H1 (cell line): Measurements from ENCODE around the gene VSIG10. TPM values are rescaled to one million over a fixed set of nuclear protein-coding genes. Genes with fewer than 3 reads are reported as not detected.
A peak's percentile ranks its signal among the peaks of the same experiment; 100 is the strongest.

ENCODE experiments used
- CTCF ChIA-PET: fragments of 300-600 bp; sonication (Branson Sonifier 250); formaldehyde crosslinking; loops from one replicate; lab custom pipeline; 2021; ENCODE audit not compliant: partially characterized antibody; lab: Charles Lee
- POLR2A ChIA-PET: fragments of 300-600 bp; sonication (Branson Sonifier 250); formaldehyde crosslinking; loops from one replicate; lab custom pipeline; 2021; ENCODE audit warnings: inconsistent platforms; ENCODE audit not compliant: partially characterized antibody; lab: Charles Lee
- DNase-seq, 2 experiments: peaks; one replicate each; pipeline versions ENCODE4 v3.0.0 to v3.0.0-alpha.2; 2010 to 2022; ENCODE audit warnings: low spot score in 2 of 2, low read depth in 1 of 2, mixed read lengths in 1 of 2
- FAIRE-seq: peaks from 2 replicates; lab custom pipeline; 2011; peaks lifted over from hg19 to GRCh38; lab: Jason Lieb, UNC
- H2AFZ ChIP-seq: 2 replicates; pipeline ENCODE4 v1.8.1; 2012; ENCODE audit warnings: low read length, inconsistent platforms
- H2AK5ac ChIP-seq: 2 replicates; pipeline ENCODE4 v1.6.1; 2013; ENCODE audit warnings: low read depth, low read length
- H2BK120ac ChIP-seq: replicated peaks from 2 replicates; pipeline ENCODE3; 2013; ENCODE audit warnings: low read depth, low read length, inconsistent platforms
- H2BK12ac ChIP-seq: 2 replicates; pipeline ENCODE4 v1.6.1; 2013; ENCODE audit warnings: low read depth, low read length
- H2BK15ac ChIP-seq: 2 replicates; pipeline ENCODE4 v1.6.1; 2013; ENCODE audit warnings: low read length
- H2BK20ac ChIP-seq: 2 replicates; pipeline ENCODE4 v1.6.1; 2013; ENCODE audit warnings: low read length
- H2BK5ac ChIP-seq: 2 replicates; pipeline ENCODE4 v1.6.1; 2013; ENCODE audit warnings: low read depth, low read length
- H3K14ac ChIP-seq: 2 replicates; pipeline ENCODE4 v1.6.1; 2013; ENCODE audit warnings: inconsistent platforms; ENCODE audit not compliant: insufficient read length
- H3K18ac ChIP-seq: 2 replicates; pipeline ENCODE4 v1.6.1; 2013; ENCODE audit warnings: low read length; ENCODE audit errors: extremely low read depth
- H3K23ac ChIP-seq: 2 replicates; pipeline ENCODE4 v1.6.1; 2013; ENCODE audit warnings: inconsistent platforms; ENCODE audit not compliant: insufficient read length
- H3K23me2 ChIP-seq: 2 replicates; pipeline ENCODE4 v1.6.1; 2013; ENCODE audit warnings: low read depth, low read length
- H3K27ac ChIP-seq: 2 replicates; pipeline ENCODE4 v1.6.1; 2011; ENCODE audit warnings: low read depth, low read length, inconsistent platforms
- H3K27me3 ChIP-seq, 4 experiments: replicated peaks in 1 of 4; 1 replicate in 1 of 4; 2 replicates in 3 of 4; pipeline versions ENCODE4 v1.6.1 to v1.8.1; 2011 to 2013; ENCODE audit warnings: low read length in 3 of 4, mild to moderate bottlenecking in 3 of 4, inconsistent platforms in 2 of 4, mixed read lengths in 2 of 4, moderate library complexity in 1 of 4; ENCODE audit not compliant: control insufficient read depth in 3 of 4, insufficient read depth in 3 of 4; ENCODE audit errors: extremely low read depth in 1 of 4
- H3K36me3 ChIP-seq, 4 experiments: 2 replicates each; pipeline versions ENCODE4 v1.6.1 to v1.8.1; 2011 to 2013; ENCODE audit warnings: mild to moderate bottlenecking in 4 of 4, low read length in 3 of 4, moderate library complexity in 2 of 4, control low read depth in 1 of 4, inconsistent platforms in 1 of 4; ENCODE audit not compliant: insufficient read depth in 4 of 4, control insufficient read depth in 2 of 4
- H3K4ac ChIP-seq: replicated peaks from 2 replicates; pipeline ENCODE3; 2013; ENCODE audit warnings: low read length, low read depth, mixed read lengths, inconsistent platforms; ENCODE audit not compliant: insufficient read length
- H3K4me1 ChIP-seq, 4 experiments: replicated peaks in 1 of 4; 1 replicate in 1 of 4; 2 replicates in 3 of 4; pipeline versions ENCODE4 v1.6.1 to v1.8.1; 2011 to 2013; ENCODE audit warnings: low read length in 3 of 4, inconsistent platforms in 2 of 4, mixed read lengths in 1 of 4; ENCODE audit not compliant: insufficient read depth in 4 of 4, control insufficient read depth in 3 of 4
- H3K4me2 ChIP-seq, 2 experiments: 2 replicates each; pipeline versions ENCODE4 v1.6.1 to v1.8.1; 2011 to 2013; ENCODE audit warnings: low read depth in 2 of 2, low read length in 2 of 2, control low read depth in 1 of 2, inconsistent platforms in 1 of 2, mild to moderate bottlenecking in 1 of 2; ENCODE audit not compliant: insufficient read depth in 1 of 2
- H3K4me3 ChIP-seq, 4 experiments: fragments of 200-600, 300-600 bp in 1 of 4; sonication (generic), shearing (Covaris generic), sonication (Bioruptor Twin) in 1 of 4; 2 replicates each; pipeline versions ENCODE4 v1.5.1 to v1.8.1; 2011 to 2016; ENCODE audit warnings: low read length in 4 of 4, low read depth in 3 of 4, control low read depth in 2 of 4, inconsistent platforms in 2 of 4, mild to moderate bottlenecking in 2 of 4, mixed read lengths in 1 of 4, moderate library complexity in 1 of 4; ENCODE audit not compliant: insufficient read depth in 2 of 4; ENCODE audit errors: extremely low read depth in 1 of 4
- H3K56ac ChIP-seq: replicated peaks from 2 replicates; pipeline ENCODE3; 2013; ENCODE audit warnings: low read depth, mild to moderate bottlenecking, mixed read lengths, low read length, inconsistent platforms; ENCODE audit not compliant: insufficient read length
- H3K79me1 ChIP-seq: 2 replicates; pipeline ENCODE4 v1.6.1; 2013; ENCODE audit warnings: low read depth, low read length, control low read depth
- H3K79me2 ChIP-seq, 2 experiments: 2 replicates each; pipeline versions ENCODE4 v1.6.1 to v1.8.1; 2012 to 2013; ENCODE audit warnings: low read length in 2 of 2, mild to moderate bottlenecking in 2 of 2, inconsistent platforms in 1 of 2; ENCODE audit not compliant: insufficient read depth in 2 of 2, control insufficient read depth in 1 of 2
- H3K9ac ChIP-seq, 4 experiments: replicated peaks in 1 of 4; 1 replicate in 1 of 4; 2 replicates in 3 of 4; pipeline versions ENCODE4 v1.6.1 to v1.8.1; 2011 to 2013; ENCODE audit warnings: low read depth in 3 of 4, low read length in 3 of 4, control low read depth in 2 of 4, mild to moderate bottlenecking in 2 of 4, moderate library complexity in 2 of 4, inconsistent platforms in 1 of 4; ENCODE audit errors: extremely low read depth in 1 of 4
- H3K9me3 ChIP-seq, 2 experiments: 2 replicates each; pipeline versions ENCODE4 v1.6.1 to v1.8.1; 2012 to 2013; ENCODE audit warnings: mild to moderate bottlenecking in 2 of 2, moderate library complexity in 2 of 2, control low read depth in 1 of 2, inconsistent platforms in 1 of 2, low read depth in 1 of 2, low read length in 1 of 2, mixed read lengths in 1 of 2; ENCODE audit not compliant: insufficient read depth in 2 of 2
- H4K20me1 ChIP-seq, 2 experiments: replicated peaks in 1 of 2; 2 replicates each; pipeline versions ENCODE3 to v1.8.1; 2011 to 2013; ENCODE audit warnings: inconsistent platforms in 2 of 2, low read length in 2 of 2, mild to moderate bottlenecking in 1 of 2; ENCODE audit not compliant: insufficient read depth in 2 of 2, control insufficient read depth in 1 of 2
- H4K5ac ChIP-seq: 2 replicates; pipeline ENCODE4 v1.6.1; 2013; ENCODE audit warnings: low read length, low read depth, mixed read lengths, inconsistent platforms; ENCODE audit not compliant: insufficient read length
- H4K8ac ChIP-seq: 2 replicates; pipeline ENCODE4 v1.8.0; 2013; ENCODE audit warnings: mild to moderate bottlenecking, moderate library complexity, low read length, inconsistent platforms; ENCODE audit not compliant: insufficient read depth; ENCODE audit errors: extremely low read depth
- H4K91ac ChIP-seq: replicated peaks from 2 replicates; pipeline ENCODE3; 2013; ENCODE audit warnings: low read length, mixed read lengths, inconsistent platforms; ENCODE audit not compliant: insufficient read length
- CTBP2 ChIP-seq: IDR thresholded peaks from 2 replicates; pipeline ENCODE4 v1.7.0; 2011; ENCODE audit warnings: borderline replicate concordance, mild to moderate bottlenecking, moderate library complexity, mixed read lengths, low read length; ENCODE audit not compliant: insufficient read depth, insufficient read length
- KDM1A ChIP-seq: fragments of 200-600, 300-600 bp; sonication (generic); IDR thresholded peaks from 2 replicates; pipeline ENCODE4 v1.7.1; 2016; ENCODE audit warnings: mild to moderate bottlenecking, low read length, borderline replicate concordance
- SAP30 ChIP-seq: fragments of 300-600 bp; sonication (generic); IDR thresholded peaks from 2 replicates; pipeline ENCODE4 v1.7.1; 2012; ENCODE audit warnings: low read length, moderate library complexity, mild to moderate bottlenecking, inconsistent platforms; ENCODE audit not compliant: insufficient read depth, insufficient replicate concordance
- WGBS, 2 experiments: shearing (Covaris generic) in 1 of 2; methylation state at CpG; one replicate each; pipeline versions ENCODE4 v1.1.6 to v1.1.7; 2013 to 2015; ENCODE audit warnings: low lambda C conversion rate in 2 of 2, mixed read lengths in 2 of 2, inconsistent platforms in 1 of 2, low coverage in 1 of 2, missing lambda C conversion rate in 1 of 2; ENCODE audit not compliant: insufficient replicate concordance in 2 of 2, insufficient coverage in 1 of 2, insufficient read length in 1 of 2; ENCODE audit errors: extremely low coverage in 1 of 2, missing lambda C conversion rate in 1 of 2; 5-methylcytosine and 5-hydroxymethylcytosine counted together
- polyA plus RNA-seq, 7 experiments: library from polyadenylated mRNA; depleted of rRNA in 3 of 7; stranded (reverse) in 5 of 7; unstranded in 2 of 7; fragments of >200 nt in 5 of 7; fragments of 200-250 nt in 2 of 7; gene quantifications; 1 replicate in 5 of 7; 2 replicates in 1 of 7; 4 replicates in 1 of 7; pipeline versions ENCODE4 v1.2.1 to v1.2.3, GENCODE V29; 2011 to 2013; ENCODE audit warnings: missing spikeins in 2 of 7, mixed read lengths in 2 of 7
- total RNA-seq: library from RNA; stranded (reverse); fragmentation: NEBNext Ultra II Directional; extraction: Animal tissue kit (Norgen Biotek cat#: 25700); gene quantifications from 2 replicates; pipeline ENCODE4 v1.2.1, GENCODE V29; 2021

VSIG10 gene
- total and polyA plus RNA-seq, 2 of the 8 experiments (the other 6 are each of a cell fraction or from before 2014, with no cell fraction given): 34.4 to 93.6 TPM

DNA sequence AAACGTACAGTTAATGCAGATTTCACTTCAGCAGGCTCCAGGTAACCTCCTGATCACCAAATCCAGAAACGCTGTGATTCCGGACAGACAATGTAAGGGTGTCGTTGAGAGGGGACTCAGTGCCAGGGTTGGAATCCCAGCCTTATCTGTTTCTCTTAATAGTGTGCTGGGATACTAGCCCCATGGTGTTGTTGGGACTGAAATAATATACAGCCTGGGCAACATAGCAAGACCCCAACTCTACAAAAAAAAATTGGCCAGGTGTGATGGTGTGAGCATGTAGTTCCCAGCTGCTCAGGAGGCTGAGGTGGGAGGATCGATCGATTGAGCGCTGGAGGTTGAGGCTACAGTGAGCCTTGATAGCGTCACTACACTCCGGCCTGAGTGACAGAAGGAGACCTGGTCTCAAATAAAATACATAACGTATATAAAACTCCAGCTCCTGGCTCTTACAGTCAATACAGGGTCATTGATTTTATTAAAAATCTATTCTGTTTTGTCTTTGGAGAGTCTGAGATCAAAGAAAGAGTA lies 33.4 kb upstream of the VSIG10 start:
- Histone ChIP-seq H3K4ac (peak overlapping the region; percentile 2), H3K36me3 (peaks cover 13 to 48% (median 29%) of the 10 kb centered on the region in 4 experiments; a peak in 7 of 8 replicates), H3K27me3 (no peaks in the 10 kb centered on the region), H3K56ac (peak overlapping the region; percentile 77), H3K79me1 (no peaks in the 10 kb centered on the region; the same call in none of the 2 replicates), H4K20me1 (peaks cover 5 to 6% of the 10 kb centered on the region in 2 experiments), H3K9me3 (no peaks in the 10 kb centered on the region), H4K5ac (no peak overlapping the region), H3K79me2 (peaks cover 8 to 51% of the 10 kb centered on the region in 2 experiments), H3K9ac (peak overlapping the region in 3 of 4 experiments; percentile 83 to 89 (median 88); a peak in 5 of 7 replicates), H3K4me3 (peak overlapping the region; percentile 86 to 97 (median 91)), H2BK15ac (no peak overlapping the region), H3K4me1 (peaks cover 0 to 3% (median 0%) of the 10 kb centered on the region in 4 experiments; a peak in 4 of 7 replicates), H4K8ac (no peak overlapping the region), H4K91ac (no peak overlapping the region), H3K14ac (no peak overlapping the region), H3K23me2 (peaks cover 11% of the 10 kb centered on the region; the same call in 1 of the 2 replicates), H3K23ac (no peak overlapping the region), H2BK120ac (peak overlapping the region; percentile 75), H3K27ac (no peak overlapping the region), H3K4me2 (peak overlapping the region; percentile 73 to 79), H2BK20ac (no peak overlapping the region), H2AFZ (no peak overlapping the region), H3K18ac (no peak overlapping the region), H2AK5ac (no peak overlapping the region), H2BK5ac (peak overlapping the region; percentile 74; the same call in 1 of the 2 replicates), H2BK12ac (0 out of 2 replicates have a peak overlapping the region, but pooled peaks have one; percentile 17)
- 85% methylated on average over 10 of the region's 10 CpGs; no CpG with 5 or more reads in 1 of the 2 experiments for WGBS, 2 experiments
- CTCF ChIA-PET: interaction anchor here (0.5 to 5.0 kb wide), 7 partner anchors 11 to 239 kb away, joined by 3 to 24 read pairs (median 3); no protein-coding TSS in a partner anchor
- no peak for DNase-seq
- POLR2A ChIA-PET: interaction anchor here (0.6 to 10.2 kb wide), 9 partner anchors 14 to 75 kb away, joined by 3 to 130 read pairs (median 5); partner anchors contain the start of gene VSIG10
- no peak for FAIRE-seq
- TF ChIP-seq CTBP2: no peak
- TF ChIP-seq SAP30: no peak
- peak; percentile 50; the same call in 1 of the 2 replicates for TF ChIP-seq KDM1A
